Amniotic epithelial cell (primary cell): ENCODE measurements around the gene KRT35.

ENCODE experiments used
- DNase-seq: peaks from one replicate; pipeline ENCODE4 v3.0.0-alpha.2; 2010; ENCODE audit warnings: low read depth

KRT35 gene

GRCh38 chr17:41511716-41512115, 30.8 kb upstream of the KRT35 start:
- no peak for DNase-seq

GRCh38 chr17:41511116-41511515, 30.2 kb upstream of the KRT35 start:
- DNase-seq: no peak

GRCh38 chr17:41510251-41511065, 29.5 kb upstream of the KRT35 start:
- DNase-seq: no peak

GRCh38 chr17:41507315-41507880, 26.4 kb upstream of the KRT35 start:
- DNase-seq: peak; percentile 34

- DNase-seq: no peak
Observed at GRCh38 chr17:41505809-41506767, 25.1 kb upstream of the KRT35 start.

- DNase-seq: no peak
Observed at GRCh38 chr17:41505007-41505808, 24.3 kb upstream of the KRT35 start, which contains the start of gene KRT13. Gene KRT13 (minus strand): TSS chr17:41505612. CDS start chr17:41505550, 62 bp downstream.

- peak; percentile 38 for DNase-seq
Observed at GRCh38 chr17:41504246-41504977, 23.5 kb upstream of the KRT35 start.

GRCh38 chr17:41503202-41503601, 22.3 kb upstream of the KRT35 start:
- no peak for DNase-seq

GRCh38 chr17:41500131-41500911, 19.4 kb upstream of the KRT35 start:
- peak; percentile 69 for DNase-seq

GRCh38 chr17:41499714-41500113, 18.8 kb upstream of the KRT35 start:
- no peak for DNase-seq

GRCh38 chr17:41498276-41498675, 17.3 kb upstream of the KRT35 start:
- DNase-seq: no peak

GRCh38 chr17:41496803-41497484, 16.0 kb upstream of the KRT35 start:
- DNase-seq: peak; percentile 89

GRCh38 chr17:41494524-41494923, 13.6 kb upstream of the KRT35 start:
- DNase-seq: no peak

- DNase-seq: peak; percentile 33
Observed at GRCh38 chr17:41492771-41493170, 11.8 kb upstream of the KRT35 start.

GRCh38 chr17:41492351-41492750, 11.4 kb upstream of the KRT35 start:
- DNase-seq: peak; percentile 84

GRCh38 chr17:41491476-41491875, 10.5 kb upstream of the KRT35 start:
- no peak for DNase-seq

GRCh38 chr17:41490000-41490990, 9.3 kb upstream of the KRT35 start:
- DNase-seq: no peak

GRCh38 chr17:41489531-41489930, 8.6 kb upstream of the KRT35 start, which contains the start of gene KRT36:
Gene KRT36 (minus strand): TSS chr17:41489910. CDS start chr17:41489864, 46 bp downstream.
- DNase-seq: no peak
